OCI-LY7 (cell line): ENCODE measurements around the gene ZNF638. TPM values are rescaled to one million over a fixed set of nuclear protein-coding genes. Genes with fewer than 3 reads are reported as not detected.

Experiments used
- BruUV-seq: library from RNA; stranded (reverse); fragments of 400-500 nt; replicated peaks from 2 replicates; lab custom pipeline; 2021; lab: Mats Ljungman, UMichigan
- CTCF ChIA-PET: fragments of 300-600 bp; sonication (Branson Sonifier 250); formaldehyde crosslinking; loops from one replicate; lab custom pipeline; 2022; ENCODE audit warnings: antibody characterized with exemption; ENCODE audit not compliant: unreplicated experiment; lab: Charles Lee
- POLR2A ChIA-PET: fragments of 300-600 bp; sonication (Branson Sonifier 250); formaldehyde crosslinking; loops from one replicate; lab custom pipeline; 2022; ENCODE audit warnings: antibody characterized with exemption; lab: Charles Lee
- DNase-seq: peaks from one replicate; pipeline ENCODE4 v3.0.0-alpha.2; 2015; ENCODE audit warnings: low spot score
- H2AFZ ChIP-seq: fragments of 200-600 bp; sonication (generic), shearing (Covaris generic); 2 replicates; pipeline ENCODE4 v1.6.1; 2014; ENCODE audit warnings: mild to moderate bottlenecking, antibody characterized with exemption, low read length, moderate library complexity
- H3K27ac ChIP-seq: fragments of 200-600 bp; sonication (generic); 2 replicates; pipeline ENCODE4 v1.5.1; 2014; ENCODE audit warnings: mixed run types, low read depth, mild to moderate bottlenecking, moderate library complexity, low read length, inconsistent platforms; ENCODE audit not compliant: poor library complexity, severe bottlenecking
- H3K36me3 ChIP-seq: fragments of 200-600 bp; sonication (generic); 2 replicates; pipeline ENCODE4 v1.6.1; 2014; ENCODE audit warnings: mild to moderate bottlenecking, antibody characterized with exemption, low read length, moderate library complexity, mixed read lengths; ENCODE audit not compliant: insufficient read depth
- H3K4me1 ChIP-seq: fragments of 200-600 bp; sonication (generic); 2 replicates; pipeline ENCODE4 v1.5.1; 2014; ENCODE audit warnings: mild to moderate bottlenecking, low read length; ENCODE audit not compliant: insufficient read depth, poor library complexity, severe bottlenecking
- H3K4me2 ChIP-seq: fragments of 200-600 bp; sonication (generic); 2 replicates; pipeline ENCODE4 v1.6.1; 2014; ENCODE audit warnings: mild to moderate bottlenecking, low read length
- H3K4me3 ChIP-seq: fragments of 200-600 bp; sonication (generic); 2 replicates; pipeline ENCODE4 v1.5.1; 2014; ENCODE audit warnings: mild to moderate bottlenecking, low read depth, low read length; ENCODE audit not compliant: poor library complexity, severe bottlenecking
- H3K79me2 ChIP-seq: fragments of 200-600 bp; sonication (generic); 2 replicates; pipeline ENCODE4 v1.6.1; 2016; ENCODE audit warnings: low read depth, mild to moderate bottlenecking, low read length, moderate library complexity, mixed read lengths; ENCODE audit not compliant: insufficient read depth
- H3K9me2 ChIP-seq: fragments of 200-600 bp; sonication (generic); 2 replicates; pipeline ENCODE4 v1.6.1; 2016; ENCODE audit warnings: mild to moderate bottlenecking, low read length, mixed read lengths; ENCODE audit not compliant: insufficient read depth
- H3K9me3 ChIP-seq: fragments of 200-600 bp; sonication (generic); 2 replicates; pipeline ENCODE4 v1.6.1; 2014; ENCODE audit warnings: mild to moderate bottlenecking, mixed run types, low read length, mixed read lengths
- H4K20me1 ChIP-seq: fragments of 200-600 bp; sonication (generic); 2 replicates; pipeline ENCODE4 v1.6.1; 2014; ENCODE audit warnings: mild to moderate bottlenecking, antibody characterized with exemption, low read length, moderate library complexity, mixed read lengths; ENCODE audit not compliant: insufficient read depth
- CTCF ChIP-seq: fragments of 200-600 bp; sonication (generic); conservative IDR thresholded peaks from 2 replicates; pipeline ENCODE4 v1.5.1; 2014; ENCODE audit warnings: mild to moderate bottlenecking, antibody characterized with exemption, low read length, moderate library complexity, mixed read lengths
- EZH2phosphoT487 ChIP-seq: fragments of 200-600 bp; sonication (generic); IDR thresholded peaks from 2 replicates; pipeline ENCODE4 v1.6.1; 2018; ENCODE audit warnings: low read depth, borderline replicate concordance, mild to moderate bottlenecking, mixed run types, antibody characterized with exemption, low read length, moderate library complexity, mixed read lengths
- intact Hi-C: fragments of 100-400 bp; cut with micrococcal nuclease; formaldehyde crosslinking; loops from one replicate; pipeline ENCODE4 v1.10.0; 2022; ENCODE audit not compliant: unreplicated experiment
- total RNA-seq, 2 experiments: library from RNA; depleted of rRNA in 1 of 2; stranded (reverse); fragments of >200 nt in 1 of 2; shearing (Covaris generic) in 1 of 2; gene quantifications; 2 replicates each; pipeline ENCODE4 v1.2.3, GENCODE V29; 2014 to 2022

The ZNF638 gene
- total RNA-seq, 2 experiments from 2014 or later: 114 to 138 TPM

DNA sequence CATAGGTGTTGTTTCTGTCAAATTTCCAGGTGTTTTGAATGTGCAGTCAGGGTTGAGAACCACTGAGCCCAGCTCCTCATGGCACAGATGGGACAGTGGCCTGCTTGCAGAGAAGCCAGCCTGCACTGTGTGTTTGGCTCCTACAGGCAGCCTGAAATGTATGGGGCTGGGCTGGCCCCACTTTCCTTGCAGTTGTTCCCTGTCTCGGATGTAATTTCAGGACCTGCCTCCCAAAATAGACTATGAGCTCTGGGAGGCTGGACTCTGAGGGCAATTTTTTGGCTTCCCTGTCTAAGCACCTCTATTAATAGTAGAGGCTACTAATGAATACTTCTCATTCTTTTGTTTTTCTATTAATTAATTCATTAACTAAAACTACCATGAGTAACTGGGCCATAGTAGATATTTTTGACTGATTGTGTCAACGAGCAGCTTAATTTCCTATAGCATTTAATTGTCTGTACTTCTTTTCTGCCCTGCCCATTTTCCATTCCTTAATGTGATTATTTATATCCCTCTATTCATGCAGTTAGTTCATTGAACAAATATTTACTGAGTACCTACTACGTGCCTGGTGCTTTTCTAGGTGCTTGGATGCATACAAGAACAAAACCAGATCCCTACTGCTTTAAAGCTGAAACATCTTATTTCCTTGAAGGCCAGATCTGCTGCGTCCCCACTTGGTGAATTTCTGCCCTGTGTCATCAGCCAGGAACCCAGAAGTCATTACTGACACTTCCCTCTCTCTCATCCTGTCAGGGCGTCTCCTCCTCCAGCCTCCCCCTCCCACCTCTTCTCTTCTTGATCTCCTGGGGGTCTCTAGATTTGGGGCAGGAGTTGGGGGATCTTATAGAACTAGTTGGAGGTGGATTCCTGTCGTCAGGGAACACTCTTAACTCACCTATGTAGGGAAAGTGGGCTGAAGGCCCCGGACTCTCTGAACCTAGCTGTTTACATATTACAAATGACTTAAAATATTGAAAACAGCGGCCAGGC is 138.1 kb downstream of the ZNF638 start:
- DNase-seq: no peak
- Histone ChIP-seq H3K9me3 (no peaks in the 10 kb centered on the region), H2AFZ (no peak overlapping the region), H3K4me2 (no peak overlapping the region), H3K4me1 (no peaks in the 10 kb centered on the region), H4K20me1 (no peaks in the 10 kb centered on the region), H3K36me3 (no peaks in the 10 kb centered on the region), H3K9me2 (no peaks in the 10 kb centered on the region), H3K27ac (no peak overlapping the region), H3K79me2 (no peaks in the 10 kb centered on the region), H3K4me3 (no peak overlapping the region)
- POLR2A ChIA-PET: interaction anchor here (0.5 kb wide), 1 partner anchor 660 kb away, joined by 3 read pairs; no protein-coding TSS in a partner anchor
- CTCF ChIA-PET: no interaction called here
- TF ChIP-seq EZH2phosphoT487 (no peak), CTCF (no peak)
- no TSS peak for BruUV-seq
- intact Hi-C loops: loop anchor here (10.0 kb wide), 1 partner anchor 45 kb away; no protein-coding TSS in a partner anchor

- no peaks in the 10 kb centered on the region for H3K79me2 ChIP-seq
- TF ChIP-seq EZH2phosphoT487 (no peak), CTCF (no peak)
- H3K9me2 ChIP-seq: no peaks in the 10 kb centered on the region
- H3K9me3 ChIP-seq: no peaks in the 10 kb centered on the region
- POLR2A ChIA-PET: no interaction called here
- no peaks in the 10 kb centered on the region for H3K4me1 ChIP-seq
- CTCF ChIA-PET: no interaction called here
- no peak overlapping the region for H2AFZ ChIP-seq
- H3K27ac ChIP-seq: no peak overlapping the region
- H4K20me1 ChIP-seq: no peaks in the 10 kb centered on the region
- no TSS peak for BruUV-seq
- no peak overlapping the region for H3K4me2 ChIP-seq
- no peaks in the 10 kb centered on the region for H3K36me3 ChIP-seq
- intact Hi-C loops: no loop called here
- no peak overlapping the region for H3K4me3 ChIP-seq
- no peak for DNase-seq
Measured at GRCh38 chr2:71471276-71471675, 139.7 kb downstream of the ZNF638 start.

DNA sequence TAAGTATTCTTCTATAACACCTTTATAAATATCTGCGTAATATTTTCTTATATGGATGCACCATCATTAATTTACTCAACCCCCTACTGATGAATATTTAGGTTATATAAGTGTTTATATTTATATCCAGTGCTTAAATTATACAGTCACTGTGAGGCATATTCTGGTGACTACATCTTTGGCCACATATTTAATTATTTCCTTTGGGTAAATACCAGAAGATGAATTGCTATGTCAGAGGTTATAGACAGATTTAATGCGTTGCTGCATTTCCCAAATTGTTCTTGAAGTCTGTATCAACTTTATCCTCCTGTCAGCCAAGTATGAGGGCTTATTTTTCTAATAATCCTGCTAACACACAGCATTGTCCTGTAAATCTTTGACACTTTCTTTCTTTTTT is 140.4 kb downstream of the ZNF638 start:
- TF ChIP-seq CTCF: no peak
- no peak for TF ChIP-seq EZH2phosphoT487
- ChIA-PET CTCF (no interaction called here), POLR2A (no interaction called here)
- Histone ChIP-seq H4K20me1 (no peaks in the 10 kb centered on the region), H3K9me3 (no peaks in the 10 kb centered on the region), H3K4me3 (no peak overlapping the region), H3K4me1 (no peaks in the 10 kb centered on the region), H3K79me2 (no peaks in the 10 kb centered on the region), H3K36me3 (no peaks in the 10 kb centered on the region), H3K9me2 (no peaks in the 10 kb centered on the region), H3K4me2 (no peak overlapping the region), H3K27ac (no peak overlapping the region), H2AFZ (no peak overlapping the region)
- no TSS peak for BruUV-seq
- intact Hi-C loops: no loop called here
- no peak for DNase-seq
